Ovary (tissue), 3 donors: ENCODE measurements around the gene TM7SF3.

Experiments used
- CTCF ChIP-seq, 3 donors: fragments of 450-650 bp in 2 of 3; fragments of 200-600 bp in 1 of 3; IDR thresholded peaks; one replicate each; pipeline versions ENCODE4 v1.5.1 to v1.8.0; 2016 to 2022; ENCODE audit warnings: antibody characterized with exemption in 3 of 3, mild to moderate bottlenecking in 1 of 3
- EP300 ChIP-seq: sonication (generic); formaldehyde crosslinking; IDR thresholded peaks from one replicate; pipeline ENCODE4 v1.6.1; 2017; ENCODE audit warnings: antibody characterized with exemption
- POLR2A ChIP-seq: fragments of 450-650 bp; IDR thresholded peaks from one replicate; pipeline ENCODE4 v1.6.1; 2017; ENCODE audit warnings: antibody characterized with exemption, mild to moderate bottlenecking, moderate library complexity
- donor health status: DM: no; HTN: no; CAD: no.

- TF ChIP-seq CTCF (IDR thresholded peaks at IDR 0.05) (no peak), POLR2A (no peak), EP300 (no peak)
Measured at GRCh38 chr12:27060740-27061139, 46.6 kb upstream of the TM7SF3 start.
